Measurements from ENCODE around the gene CCBE1.

Gene CCBE1

DNA sequence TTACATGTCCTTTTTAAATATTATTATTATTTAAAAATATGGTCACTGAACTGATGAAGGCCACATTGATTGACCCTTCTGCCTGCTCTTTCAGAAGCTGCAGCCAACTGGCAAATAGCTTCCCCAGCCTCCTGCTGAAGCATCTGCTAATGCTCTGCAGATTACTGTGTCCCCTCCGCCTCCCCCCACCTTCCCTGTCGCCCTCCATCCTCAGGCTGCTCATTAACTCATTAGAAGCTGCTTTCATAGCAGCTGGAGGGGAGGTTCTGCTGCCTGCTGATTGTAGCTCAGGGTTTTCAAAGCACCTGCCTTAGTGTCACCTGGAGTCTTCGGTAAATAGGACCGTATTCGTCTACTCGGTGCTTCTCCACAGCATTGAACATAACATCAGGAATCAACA, 313.4 kb downstream of the CCBE1 start:
- H3K27ac ChIP-seq = no peak overlapping the region
- no peak for TF ChIP-seq ZFX (IDR thresholded peaks at IDR 0.05; ENCODE audit: borderline replicate concordance)
- TF ChIP-seq, protein P1, sequence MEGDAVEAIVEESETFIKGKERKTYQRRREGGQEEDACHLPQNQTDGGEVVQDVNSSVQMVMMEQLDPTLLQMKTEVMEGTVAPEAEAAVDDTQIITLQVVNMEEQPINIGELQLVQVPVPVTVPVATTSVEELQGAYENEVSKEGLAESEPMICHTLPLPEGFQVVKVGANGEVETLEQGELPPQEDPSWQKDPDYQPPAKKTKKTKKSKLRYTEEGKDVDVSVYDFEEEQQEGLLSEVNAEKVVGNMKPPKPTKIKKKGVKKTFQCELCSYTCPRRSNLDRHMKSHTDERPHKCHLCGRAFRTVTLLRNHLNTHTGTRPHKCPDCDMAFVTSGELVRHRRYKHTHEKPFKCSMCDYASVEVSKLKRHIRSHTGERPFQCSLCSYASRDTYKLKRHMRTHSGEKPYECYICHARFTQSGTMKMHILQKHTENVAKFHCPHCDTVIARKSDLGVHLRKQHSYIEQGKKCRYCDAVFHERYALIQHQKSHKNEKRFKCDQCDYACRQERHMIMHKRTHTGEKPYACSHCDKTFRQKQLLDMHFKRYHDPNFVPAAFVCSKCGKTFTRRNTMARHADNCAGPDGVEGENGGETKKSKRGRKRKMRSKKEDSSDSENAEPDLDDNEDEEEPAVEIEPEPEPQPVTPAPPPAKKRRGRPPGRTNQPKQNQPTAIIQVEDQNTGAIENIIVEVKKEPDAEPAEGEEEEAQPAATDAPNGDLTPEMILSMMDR (IDR thresholded peaks at IDR 0.05) = no peak

DNA sequence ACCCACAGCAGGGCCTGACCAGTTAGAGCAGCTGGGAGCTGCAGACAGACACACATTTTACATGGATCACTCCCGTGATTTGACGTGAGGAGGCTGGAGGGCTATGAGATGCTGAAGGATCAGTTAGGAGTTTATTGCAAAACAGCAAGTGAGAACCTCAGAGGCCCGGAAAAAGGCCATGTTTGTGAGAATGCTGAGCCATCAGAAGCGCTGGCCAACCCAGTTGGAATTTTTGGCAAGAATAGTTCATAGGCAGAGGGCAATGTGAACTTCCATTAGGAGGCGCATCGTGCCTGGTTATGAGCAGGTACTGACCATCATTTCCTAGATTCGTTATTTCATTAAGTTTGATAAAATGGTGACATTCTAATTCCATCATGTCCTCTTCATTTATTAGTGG, 314.8 kb downstream of the CCBE1 start:
- no peak overlapping the region for H3K27ac ChIP-seq
- TF ChIP-seq, protein P1 (IDR thresholded peaks at IDR 0.05) = no peak
- TF ChIP-seq ZFX (IDR thresholded peaks at IDR 0.05; ENCODE audit: borderline replicate concordance) = no peak

DNA sequence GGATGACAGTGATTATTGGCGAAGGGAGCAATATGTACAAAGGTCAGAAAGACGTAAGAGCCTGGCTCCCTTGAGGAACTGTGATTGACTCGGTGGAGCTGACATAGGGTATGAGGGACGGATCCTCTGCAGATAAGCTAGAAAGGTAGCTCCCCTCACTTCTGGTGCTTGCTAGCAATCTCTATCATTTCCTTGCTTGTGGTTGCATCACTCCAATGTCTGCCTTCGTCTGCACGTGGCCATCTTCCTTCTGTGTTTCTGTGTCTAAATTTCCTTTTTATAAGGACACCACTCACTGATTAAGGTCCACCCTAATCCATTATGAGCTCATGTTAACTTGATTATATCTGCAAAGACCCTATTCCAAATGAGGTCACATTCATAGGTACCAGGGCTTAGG, 315.3 kb downstream of the CCBE1 start:
- H3K27ac ChIP-seq = no peak overlapping the region
- TF ChIP-seq, protein P1 (IDR thresholded peaks at IDR 0.05) = no peak
- no peak for TF ChIP-seq ZFX (IDR thresholded peaks at IDR 0.05; ENCODE audit: borderline replicate concordance)
